PC-9 (cell line): ENCODE data around the gene ACCS.

Experiments
- EZH2 ChIP-seq: fragments of 200-600 bp; sonication (generic); IDR thresholded peaks from 2 replicates; pipeline ENCODE4 v1.8.0; 2017; ENCODE audit warnings: antibody characterized with exemption, low read depth
- TF ChIP-seq, protein P1 (sequence below): fragments of 200-600 bp; sonication (generic); conservative IDR thresholded peaks from 2 replicates; pipeline ENCODE4 v1.6.1; 2017; ENCODE audit warnings: mixed run types, antibody characterized with exemption, mild to moderate bottlenecking, moderate library complexity

DNA sequence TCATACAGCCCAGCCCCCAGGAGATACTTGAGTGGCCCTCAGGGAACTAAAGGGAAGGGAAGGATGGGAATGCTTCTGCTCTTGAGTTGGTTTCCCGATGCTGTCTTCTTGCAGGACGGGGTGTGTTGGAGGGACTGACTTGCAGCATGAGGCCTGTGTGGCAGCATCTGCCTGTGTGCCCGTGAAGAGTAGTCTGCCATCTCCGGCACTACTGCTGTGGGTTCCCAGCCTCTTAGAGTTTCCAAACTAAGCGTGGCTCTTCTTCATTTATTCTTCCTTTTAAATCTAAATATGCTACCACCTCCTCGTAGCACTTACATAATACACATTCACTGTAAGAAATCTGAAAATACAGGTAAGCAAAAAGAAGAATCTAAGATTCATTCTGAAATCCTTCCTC is 42.2 kb downstream of the ACCS start:
- TF ChIP-seq, protein P1, sequence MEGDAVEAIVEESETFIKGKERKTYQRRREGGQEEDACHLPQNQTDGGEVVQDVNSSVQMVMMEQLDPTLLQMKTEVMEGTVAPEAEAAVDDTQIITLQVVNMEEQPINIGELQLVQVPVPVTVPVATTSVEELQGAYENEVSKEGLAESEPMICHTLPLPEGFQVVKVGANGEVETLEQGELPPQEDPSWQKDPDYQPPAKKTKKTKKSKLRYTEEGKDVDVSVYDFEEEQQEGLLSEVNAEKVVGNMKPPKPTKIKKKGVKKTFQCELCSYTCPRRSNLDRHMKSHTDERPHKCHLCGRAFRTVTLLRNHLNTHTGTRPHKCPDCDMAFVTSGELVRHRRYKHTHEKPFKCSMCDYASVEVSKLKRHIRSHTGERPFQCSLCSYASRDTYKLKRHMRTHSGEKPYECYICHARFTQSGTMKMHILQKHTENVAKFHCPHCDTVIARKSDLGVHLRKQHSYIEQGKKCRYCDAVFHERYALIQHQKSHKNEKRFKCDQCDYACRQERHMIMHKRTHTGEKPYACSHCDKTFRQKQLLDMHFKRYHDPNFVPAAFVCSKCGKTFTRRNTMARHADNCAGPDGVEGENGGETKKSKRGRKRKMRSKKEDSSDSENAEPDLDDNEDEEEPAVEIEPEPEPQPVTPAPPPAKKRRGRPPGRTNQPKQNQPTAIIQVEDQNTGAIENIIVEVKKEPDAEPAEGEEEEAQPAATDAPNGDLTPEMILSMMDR, result no peak
- no peak for TF ChIP-seq EZH2
